HG02759 (cell line): ENCODE measurements around the gene LNX1.

Experiments used
- ATAC-seq: cut with Tn5 transposase; IDR thresholded peaks from one replicate; pipeline ENCODE4 v1.9.1; 2021; ENCODE audit warnings: mild to moderate bottlenecking, moderate library complexity; ENCODE audit not compliant: unreplicated experiment

Gene LNX1

GRCh38 chr4:53591372-53591892 is at the start of gene LNX1:
Gene LNX1 (minus strand): TSS chr4:53591486. CDS start chr4:53574002, 17,484 bp downstream.
- ATAC-seq: peak; percentile 71

- peak; percentile 72 for ATAC-seq
Measured at GRCh38 chr4:53640576-53641453, 49.5 kb upstream of the LNX1 start.

- ATAC-seq: no peak
Measured at GRCh38 chr4:53638919-53639318, 47.6 kb upstream of the LNX1 start.

- no peak for ATAC-seq
Measured at GRCh38 chr4:53637348-53637747, 46.1 kb upstream of the LNX1 start.

- ATAC-seq: no peak
Measured at GRCh38 chr4:53635697-53636483, 44.6 kb upstream of the LNX1 start.

- no peak for ATAC-seq
Measured at GRCh38 chr4:53633608-53634007, 42.3 kb upstream of the LNX1 start.

GRCh38 chr4:53629296-53629695 is 38.0 kb upstream of the LNX1 start:
- ATAC-seq: no peak

- ATAC-seq: no peak
Measured at GRCh38 chr4:53626491-53626890, 35.2 kb upstream of the LNX1 start.

GRCh38 chr4:53625888-53626287 is 34.6 kb upstream of the LNX1 start:
- no peak for ATAC-seq

GRCh38 chr4:53622739-53623151 is 31.5 kb upstream of the LNX1 start:
- no peak for ATAC-seq

GRCh38 chr4:53620956-53621355 is 29.7 kb upstream of the LNX1 start:
- no peak for ATAC-seq

- ATAC-seq: no peak
Measured at GRCh38 chr4:53619431-53619830, 28.1 kb upstream of the LNX1 start.

GRCh38 chr4:53618321-53618720 is 27.0 kb upstream of the LNX1 start:
- ATAC-seq: no peak

- ATAC-seq: no peak
Measured at GRCh38 chr4:53617101-53617680, 25.9 kb upstream of the LNX1 start.

GRCh38 chr4:53616219-53616618 is 24.9 kb upstream of the LNX1 start:
- ATAC-seq: no peak

GRCh38 chr4:53614591-53614990 is 23.3 kb upstream of the LNX1 start:
- no peak for ATAC-seq

GRCh38 chr4:53613428-53613827 is 22.1 kb upstream of the LNX1 start:
- no peak for ATAC-seq

- ATAC-seq: peak; percentile 47
Measured at GRCh38 chr4:53608649-53609048, 17.4 kb upstream of the LNX1 start.

- peak; percentile 73 for ATAC-seq
Measured at GRCh38 chr4:53608242-53608641, 17.0 kb upstream of the LNX1 start.

- ATAC-seq: no peak
Measured at GRCh38 chr4:53605783-53606182, 14.5 kb upstream of the LNX1 start.

GRCh38 chr4:53602390-53602789 is 11.1 kb upstream of the LNX1 start:
- ATAC-seq: no peak
